Globus pallidus (tissue), 1 donor: Measurements from ENCODE around the gene ACOX3.

Source experiments
- DNase-seq: peaks from one replicate; pipeline ENCODE4 v3.0.0-alpha.2; 2015; ENCODE audit warnings: low spot score

ACOX3 gene

GRCh38 chr4:8467016-8467415 lies 26.5 kb upstream of the ACOX3 start:
- no peak for DNase-seq

- no peak for DNase-seq
Observed at GRCh38 chr4:8465615-8466611, 25.4 kb upstream of the ACOX3 start.

GRCh38 chr4:8464381-8464780 lies 23.9 kb upstream of the ACOX3 start:
- no peak for DNase-seq

GRCh38 chr4:8463811-8464210 lies 23.3 kb upstream of the ACOX3 start:
- no peak for DNase-seq

GRCh38 chr4:8461616-8462015 lies 21.1 kb upstream of the ACOX3 start:
- DNase-seq = no peak

DNA sequence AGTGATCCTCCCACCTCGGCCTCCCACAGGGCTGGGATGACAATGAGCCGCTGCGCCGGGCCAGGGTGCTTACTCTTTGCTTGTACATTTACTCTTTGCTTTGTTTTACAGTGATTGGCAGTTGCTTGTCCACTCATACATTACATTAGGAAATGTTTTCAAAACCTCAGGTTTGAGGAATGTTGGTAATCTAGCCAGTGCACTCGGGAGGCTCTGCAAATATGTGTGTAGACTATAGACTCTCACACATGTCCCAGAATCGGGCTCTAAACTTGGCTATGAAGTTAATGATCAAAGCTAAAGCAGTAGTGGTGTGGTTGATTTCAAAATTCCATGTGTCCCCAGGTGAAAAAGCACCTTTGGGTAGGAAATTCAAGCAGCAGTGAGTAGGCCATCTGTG lies 20.6 kb upstream of the ACOX3 start:
- no peak for DNase-seq

GRCh38 chr4:8459867-8460445 lies 19.4 kb upstream of the ACOX3 start:
- DNase-seq = no peak

GRCh38 chr4:8457646-8458252 lies 17.2 kb upstream of the ACOX3 start:
- no peak for DNase-seq

GRCh38 chr4:8453957-8454356 lies 13.4 kb upstream of the ACOX3 start:
- DNase-seq = no peak

- DNase-seq = no peak
Observed at GRCh38 chr4:8451440-8452182, 11.1 kb upstream of the ACOX3 start.

DNA sequence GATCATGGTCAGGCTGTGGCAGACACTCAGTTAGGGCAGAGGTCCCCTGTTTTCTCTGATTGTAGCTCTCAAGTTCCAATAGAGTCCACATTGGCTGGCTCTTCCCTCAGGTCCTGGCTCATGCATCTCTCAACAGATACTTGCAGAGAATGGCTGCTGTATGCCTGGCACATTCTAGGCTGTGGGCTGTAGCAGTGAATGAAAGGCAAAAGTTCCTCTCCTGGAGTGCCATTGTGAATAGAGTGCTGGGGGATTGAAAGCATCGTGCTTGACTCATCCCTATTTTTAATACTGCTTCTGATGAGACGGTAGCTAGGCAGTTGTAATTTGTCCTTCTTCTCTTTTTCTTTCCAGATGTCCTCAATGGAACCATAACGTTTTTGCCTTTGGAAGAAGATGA lies 5.6 kb upstream of the ACOX3 start:
- no peak for DNase-seq

DNA sequence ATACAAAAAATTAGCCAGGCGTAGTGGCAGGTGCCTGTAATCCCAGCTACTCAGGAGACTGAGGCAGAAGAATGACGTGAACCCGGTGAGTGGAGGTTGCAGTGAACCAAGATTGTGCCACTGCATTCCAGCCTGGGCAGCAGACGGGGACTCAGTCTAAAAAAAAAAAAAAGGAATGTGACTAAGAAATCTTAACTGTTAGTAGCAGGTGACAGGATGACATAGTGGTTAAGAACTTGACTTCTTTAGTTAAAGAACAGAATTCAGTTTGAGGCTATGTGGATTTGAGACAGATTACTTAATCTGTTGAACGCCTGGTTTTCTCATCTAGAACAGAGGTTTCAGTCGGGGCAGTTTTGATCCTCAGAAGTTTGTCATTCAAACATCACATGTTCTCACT lies 3.3 kb upstream of the ACOX3 start:
- DNase-seq = no peak

GRCh38 chr4:8442596-8443358 lies 2.3 kb upstream of the ACOX3 start:
- no peak for DNase-seq

DNA sequence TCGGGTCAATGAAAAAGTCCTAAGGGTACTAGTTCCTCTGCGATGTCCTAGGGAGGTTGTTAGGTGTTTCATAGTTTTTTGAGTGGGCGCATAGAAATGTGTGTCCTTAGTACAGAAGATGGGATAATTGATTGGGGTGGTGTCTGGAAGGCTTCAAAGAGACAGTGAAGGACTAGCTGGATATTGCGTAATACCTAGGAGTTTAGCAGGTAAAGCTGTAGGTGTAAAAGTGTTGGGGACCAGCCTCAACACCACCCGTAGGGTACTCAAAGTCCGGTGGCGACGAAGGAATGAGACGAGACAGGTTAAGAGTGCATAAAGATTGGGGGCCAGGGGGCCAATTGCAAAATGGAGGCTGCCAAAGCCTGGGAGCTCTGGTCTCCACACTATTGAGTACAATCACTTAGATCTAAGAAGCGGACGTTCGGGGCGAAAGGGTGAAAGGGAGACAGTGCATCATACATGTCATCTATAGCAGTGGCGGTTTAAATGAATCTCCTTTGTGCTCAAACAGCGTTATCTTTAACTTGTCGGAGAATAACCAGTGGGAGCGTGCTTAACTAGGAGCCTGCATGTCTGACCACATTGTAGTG lies 1.1 kb upstream of the ACOX3 start:
- DNase-seq = no peak

DNA sequence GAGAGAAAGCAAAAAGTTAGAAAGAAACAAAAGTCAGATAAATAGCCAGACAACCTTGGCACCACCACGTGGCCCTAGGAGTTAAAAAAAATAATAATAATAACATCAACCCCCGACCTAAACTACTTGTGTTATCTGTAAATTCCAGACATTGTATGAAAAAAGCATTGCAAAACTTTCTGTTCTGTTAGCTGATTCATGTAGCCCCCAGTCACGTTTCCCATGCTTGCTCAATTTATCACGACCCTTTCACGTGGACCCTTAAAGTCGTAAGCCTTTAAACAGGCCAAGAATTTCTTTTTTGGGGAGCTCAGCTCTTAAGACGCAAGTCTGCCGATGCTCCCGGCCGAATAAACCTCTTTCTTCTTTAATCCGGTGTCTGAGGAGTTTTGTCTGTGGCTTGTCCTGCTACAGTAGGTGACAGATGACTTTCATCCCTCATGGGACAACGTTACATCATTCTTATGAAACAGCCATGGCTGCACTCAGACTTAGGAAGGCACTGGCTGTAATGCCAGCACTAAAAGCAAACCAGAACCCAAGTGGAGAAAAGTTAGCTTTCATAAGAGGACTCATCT lies 520 bp downstream of the ACOX3 start:
- DNase-seq = no peak

DNA sequence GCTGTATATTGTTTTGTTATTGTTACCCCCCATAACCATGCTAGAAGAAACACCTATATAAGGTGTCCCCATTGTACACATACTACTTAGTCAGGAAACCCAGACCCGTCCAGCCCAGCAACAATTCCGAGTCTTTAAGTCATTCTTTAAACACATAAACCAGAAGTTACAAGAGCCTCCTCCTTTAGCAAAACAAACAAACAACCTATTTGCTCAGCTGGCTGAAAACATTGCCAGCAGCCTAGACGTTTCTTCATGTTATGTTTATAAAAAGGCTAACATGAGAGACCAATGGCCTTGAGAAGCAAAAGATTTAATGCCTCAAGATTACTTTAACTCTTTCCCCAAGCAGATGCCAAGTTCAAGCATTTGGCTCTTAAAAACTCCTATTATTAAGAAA lies 1.4 kb downstream of the ACOX3 start:
- DNase-seq = no peak

DNA sequence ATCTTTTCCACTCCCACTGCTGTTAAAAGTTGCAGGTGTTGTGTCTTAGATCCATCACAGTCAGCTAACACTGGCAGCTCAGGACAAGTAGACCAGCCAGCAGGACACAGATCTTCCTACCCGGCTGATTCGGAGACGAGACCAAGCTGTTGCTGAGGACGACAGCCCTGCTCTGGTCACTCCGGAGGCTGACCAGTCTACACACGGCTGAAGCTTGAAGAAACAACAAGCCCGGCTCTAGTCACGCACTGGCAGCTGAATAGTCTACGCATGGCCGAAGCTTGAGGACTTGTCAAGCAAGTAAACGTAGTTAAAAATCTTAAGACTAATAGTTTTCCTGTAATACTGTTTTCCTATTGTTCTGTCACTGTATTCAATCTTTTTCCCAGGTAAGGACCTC lies 1.8 kb downstream of the ACOX3 start:
- DNase-seq = no peak

DNA sequence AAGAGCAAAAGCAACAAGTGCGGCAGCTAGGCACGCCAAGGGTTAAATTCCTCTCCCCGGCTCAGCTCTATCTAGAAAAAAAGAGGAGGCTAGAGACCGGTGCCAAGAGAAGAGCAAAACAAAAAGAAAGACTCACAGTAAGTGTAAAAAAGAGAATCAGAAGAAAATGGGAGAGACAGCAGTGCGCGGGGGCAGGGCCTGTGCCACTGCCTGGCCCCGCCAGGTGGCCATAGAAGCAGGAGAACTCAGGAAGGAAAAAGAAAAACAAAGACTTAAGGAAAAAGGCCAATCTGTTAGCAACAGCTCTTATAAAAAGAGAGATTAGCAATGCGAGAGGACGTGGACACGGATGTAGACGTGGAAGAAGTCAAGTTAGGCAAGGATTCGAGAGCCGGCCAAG lies 3.2 kb downstream of the ACOX3 start:
- no peak for DNase-seq

- DNase-seq = no peak
Observed at GRCh38 chr4:8435656-8436121, 4.8 kb downstream of the ACOX3 start.

DNA sequence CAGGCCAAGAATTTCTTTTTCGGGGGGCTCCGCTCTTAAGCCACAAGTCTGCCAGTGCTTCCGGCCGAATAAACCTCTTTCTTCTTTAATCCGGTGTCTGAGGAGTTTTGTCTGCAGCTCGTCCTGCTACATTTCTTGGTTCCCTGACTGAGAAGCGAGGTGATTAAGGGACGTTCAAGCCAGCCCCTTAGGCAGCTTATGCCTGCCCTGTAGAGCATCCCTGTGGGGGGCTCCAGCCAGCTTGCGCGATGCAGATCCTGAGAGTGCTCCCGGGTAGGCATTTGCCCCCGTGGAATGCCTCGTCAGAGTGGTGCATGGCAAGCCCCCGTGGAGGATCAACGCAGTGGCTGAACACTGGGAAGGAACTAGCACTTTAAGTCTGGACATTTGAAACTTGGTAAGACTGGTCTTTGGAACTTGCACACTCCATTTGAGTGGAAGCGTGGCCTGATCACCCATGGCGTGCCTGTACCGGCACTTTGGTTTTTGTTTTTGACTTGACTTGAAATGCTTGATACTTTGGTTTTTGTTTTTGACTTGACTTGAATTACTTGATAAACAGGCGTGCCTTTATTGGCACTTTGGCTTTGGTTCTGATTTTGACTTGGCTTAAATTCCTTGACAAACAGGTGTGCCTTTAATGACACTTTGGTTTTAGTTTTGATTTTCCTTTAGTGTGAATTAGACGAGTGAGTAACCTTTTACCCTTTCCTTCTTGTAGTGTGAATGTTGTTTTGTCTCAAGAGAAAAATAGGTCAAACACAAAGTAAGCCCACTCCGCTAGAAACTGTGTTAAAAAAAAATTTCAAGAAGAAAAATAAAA lies 6.1 kb downstream of the ACOX3 start:
- no peak for DNase-seq
